ENCODE results near the gene PDE11A.

- TF ChIP-seq CTCF (IDR thresholded peaks at IDR 0.05): no peak
- no peak for TF ChIP-seq POLR2A (IDR thresholded peaks at IDR 0.05)
Observed at GRCh38 chr2:178047391-178047790, 25.2 kb downstream of the PDE11A start.
